HepG2 (cell line): ENCODE measurements around the gene IKZF5. TPM values are rescaled to one million over a fixed set of nuclear protein-coding genes. Genes with fewer than 3 reads are reported as not detected.
A peak's percentile ranks its signal among the peaks of the same experiment; 100 is the strongest.

Source experiments
- AGO1 ChIP-seq: fragments of 200-400 bp; formaldehyde crosslinking; IDR thresholded peaks from 2 replicates; pipeline ENCODE4 v1.6.1; 2017; ENCODE audit warnings: mild to moderate bottlenecking, low read depth, low read length, moderate library complexity; ENCODE audit not compliant: poor library complexity, severe bottlenecking
- ATAD3A ChIP-seq: sonication (generic); formaldehyde crosslinking; IDR thresholded peaks from 2 replicates; pipeline ENCODE4 v1.4.0; 2020; ENCODE audit warnings: missing genetic modification reagents
- FOXK1 ChIP-seq: sonication (generic); formaldehyde crosslinking; IDR thresholded peaks from 2 replicates; pipeline ENCODE4 v1.4.0; 2020; ENCODE audit warnings: low read depth, missing genetic modification reagents, borderline replicate concordance
- HDAC1 ChIP-seq: sonication (generic); formaldehyde crosslinking; IDR thresholded peaks from 2 replicates; pipeline ENCODE4 v1.5.1; 2020; ENCODE audit warnings: mild to moderate bottlenecking, missing genetic modification reagents
- HNF4A ChIP-seq: sonication (generic); formaldehyde crosslinking; IDR thresholded peaks from 2 replicates; pipeline ENCODE4 v1.4.0; 2020; ENCODE audit warnings: missing genetic modification reagents
- HOMEZ ChIP-seq: IDR thresholded peaks from 2 replicates; pipeline ENCODE4 v1.6.1; 2016; ENCODE audit warnings: low read depth
- MNT ChIP-seq: fragments of 450-650 bp; IDR thresholded peaks from 2 replicates; pipeline ENCODE4 v1.6.1; 2016
- NFYC ChIP-seq: IDR thresholded peaks from 2 replicates; pipeline ENCODE4 v1.6.1; 2016; ENCODE audit warnings: missing genetic modification reagents, missing compliant biosample characterization
- NKX3-1 ChIP-seq: sonication (generic); formaldehyde crosslinking; IDR thresholded peaks from 2 replicates; pipeline ENCODE4 v1.5.0; 2020; ENCODE audit warnings: missing genetic modification reagents
- NONO ChIP-seq, 2 experiments: fragments of 450-650 bp in 1 of 2; sonication (generic) in 1 of 2; formaldehyde crosslinking in 1 of 2; IDR thresholded peaks in 1 of 2; conservative IDR thresholded peaks in 1 of 2; 2 replicates each; pipeline versions ENCODE4 v1.6.1 to v1.8.0; 2017 to 2022; ENCODE audit warnings: mild to moderate bottlenecking in 1 of 2, missing genetic modification reagents in 1 of 2, moderate library complexity in 1 of 2
- NR2F2 ChIP-seq: IDR thresholded peaks from 2 replicates; pipeline ENCODE4 v1.6.1; 2012; ENCODE audit warnings: low read depth, inconsistent platforms, borderline replicate concordance
- RBM22 ChIP-seq: fragments of 200-400 bp; formaldehyde crosslinking; optimal IDR thresholded peaks from 2 replicates; pipeline ENCODE3; 2017; ENCODE audit warnings: mild to moderate bottlenecking, low read length, moderate library complexity
- THAP11 ChIP-seq: IDR thresholded peaks from 2 replicates; pipeline ENCODE4 v1.6.1; 2016; ENCODE audit warnings: missing biosample characterization, missing genetic modification reagents
- THAP8 ChIP-seq: sonication (generic); formaldehyde crosslinking; IDR thresholded peaks from 2 replicates; pipeline ENCODE4 v1.5.1; 2020; ENCODE audit warnings: missing genetic modification reagents, mild to moderate bottlenecking, borderline replicate concordance
- YEATS4 ChIP-seq: sonication (generic); formaldehyde crosslinking; IDR thresholded peaks from 2 replicates; pipeline ENCODE4 v1.4.0; 2020; ENCODE audit warnings: missing genetic modification reagents, borderline replicate concordance
- ZBED4 ChIP-seq: sonication (generic); formaldehyde crosslinking; IDR thresholded peaks from 2 replicates; pipeline ENCODE4 v1.4.0; 2020; ENCODE audit warnings: missing genetic modification reagents, borderline replicate concordance
- ZBTB37 ChIP-seq: sonication (generic); formaldehyde crosslinking; IDR thresholded peaks from 2 replicates; pipeline ENCODE4 v1.4.0; 2020; ENCODE audit warnings: mild to moderate bottlenecking, missing genetic modification reagents
- ZFP36L2 ChIP-seq: sonication (generic); formaldehyde crosslinking; IDR thresholded peaks from 2 replicates; pipeline ENCODE4 v1.4.0; 2020; ENCODE audit warnings: missing genetic modification reagents
- ZNF563 ChIP-seq: sonication (generic); formaldehyde crosslinking; IDR thresholded peaks from 2 replicates; pipeline ENCODE4 v1.8.0; 2022; ENCODE audit warnings: mild to moderate bottlenecking, moderate library complexity, missing genetic modification reagents
- ZSCAN25 ChIP-seq: sonication (generic); formaldehyde crosslinking; IDR thresholded peaks from 2 replicates; pipeline ENCODE4 v1.8.0; 2022; ENCODE audit warnings: mild to moderate bottlenecking, missing genetic modification reagents
- polyA plus RNA-seq, 8 experiments: library from polyadenylated mRNA; depleted of rRNA in 3 of 8; stranded (reverse) in 7 of 8; unstranded in 1 of 8; fragments of >200 nt; fragmentation: Illumina TruSeq in 4 of 8; extraction: Trizol in 4 of 8; gene quantifications; 2 replicates each; pipeline versions ENCODE4 v1.2.1 to v1.2.3, GENCODE V29; 2011 to 2016; ENCODE audit warnings: low read depth in 4 of 8, missing spikeins in 1 of 8, mixed read lengths in 1 of 8; ENCODE audit not compliant: insufficient read depth in 1 of 8
- total RNA-seq, 5 experiments: library from RNA; depleted of rRNA; stranded (reverse); fragments of >200 nt; fragmentation: Illumina TruSeq; extraction: Trizol; gene quantifications; 2 replicates each; pipeline ENCODE4 v1.2.3, GENCODE V29; 2016; ENCODE audit warnings: low read depth in 1 of 5

The IKZF5 gene
- total and polyA plus RNA-seq, 2 of the 13 experiments (the other 11 are each of a cell fraction or from before 2014, with no cell fraction given), result 3.7 to 12.0 TPM

GRCh38 chr10:123008355-123009104 lies at the start of gene IKZF5, which contains the start of gene ACADSB (continued):
- TF ChIP-seq AGO1 (peak; percentile 43), ZNF563 (peak; percentile 67; the same call in 1 of the 2 replicates), ZSCAN25 (CRISPR knock-in tag) (peak; percentile 66; the same call in 1 of the 2 replicates), FOXK1 (CRISPR knock-in tag) (peak; percentile 83; the same call in 1 of the 2 replicates), NKX3-1 (0 out of 2 replicates have a peak, but pooled peaks have one; percentile 76), ZBED4 (peak; percentile 66; the same call in 1 of the 2 replicates), THAP8 (CRISPR knock-in tag) (peak; percentile 60), ZBTB37 (CRISPR knock-in tag) (peak; percentile 68; the same call in 1 of the 2 replicates), NR2F2 (no peak), ZFP36L2 (CRISPR knock-in tag) (no peak), THAP11 (CRISPR knock-in tag) (peak; percentile 92), NFYC (CRISPR knock-in tag) (0 out of 2 replicates have a peak, but pooled peaks have one; percentile 12), MNT (no peak), ATAD3A (no peak), HOMEZ (peak; percentile 57; the same call in 1 of the 2 replicates), HDAC1 (CRISPR knock-in tag) (peak; percentile 95), HNF4A (CRISPR knock-in tag) (peak; percentile 18; the same call in 1 of the 2 replicates), YEATS4 (CRISPR knock-in tag) (peak; percentile 49), RBM22 (no peak), NONO (IDR thresholded peaks at IDR 0.05) (no peak), NONO (CRISPR knock-in tag; conservative IDR thresholded peaks at IDR 0.05) (peak; percentile 97)
